Liver (tissue), 9 donors: Measurements from ENCODE around the gene APOF. TPM values are rescaled to one million over a fixed set of nuclear protein-coding genes. Genes with fewer than 3 reads are reported as not detected.

Experiments
- DNase-seq: peaks from one replicate; pipeline ENCODE4 v3.0.0-alpha.2; 2017; ENCODE audit warnings: low spot score
- H3K27ac ChIP-seq, 2 donors: one replicate each; pipeline ENCODE4 v1.7.0; 2013; ENCODE audit warnings: inconsistent platforms in 2 of 2, low read length in 2 of 2, control low read depth in 1 of 2, low read depth in 1 of 2, mild to moderate bottlenecking in 1 of 2
- H3K27me3 ChIP-seq, 4 donors: one replicate each; pipeline versions ENCODE4 v1.6.1 to v1.7.0; 2013; ENCODE audit warnings: low read length in 3 of 4, inconsistent platforms in 1 of 4, mild to moderate bottlenecking in 1 of 4, moderate library complexity in 1 of 4; ENCODE audit not compliant: control insufficient read depth in 4 of 4, insufficient read depth in 4 of 4
- H3K36me3 ChIP-seq, 4 donors: one replicate each; pipeline versions ENCODE4 v1.6.1 to v1.7.0; 2013; ENCODE audit warnings: low read length in 3 of 4, mild to moderate bottlenecking in 3 of 4, low read depth in 1 of 4, moderate library complexity in 1 of 4; ENCODE audit not compliant: control insufficient read depth in 4 of 4, insufficient read depth in 3 of 4
- H3K4me1 ChIP-seq, 4 donors: one replicate each; pipeline versions ENCODE4 v1.6.1 to v1.7.0; 2013; ENCODE audit warnings: low read length in 3 of 4, mild to moderate bottlenecking in 3 of 4, moderate library complexity in 1 of 4; ENCODE audit not compliant: control insufficient read depth in 4 of 4, insufficient read depth in 4 of 4
- H3K4me3 ChIP-seq, 3 donors: one replicate each; pipeline versions ENCODE4 v1.6.1 to v1.7.0; 2013; ENCODE audit warnings: low read length in 3 of 3, control low read depth in 1 of 3, low read depth in 1 of 3, mild to moderate bottlenecking in 1 of 3
- H3K9ac ChIP-seq, 2 donors: one replicate each; pipeline ENCODE4 v1.7.0; 2013; ENCODE audit warnings: low read length in 2 of 2, mild to moderate bottlenecking in 2 of 2, moderate library complexity in 2 of 2, control low read depth in 1 of 2, low read depth in 1 of 2
- H3K9me3 ChIP-seq, 4 donors: one replicate each; pipeline versions ENCODE4 v1.6.1 to v1.7.0; 2013; ENCODE audit warnings: low read length in 3 of 4; ENCODE audit not compliant: control insufficient read depth in 4 of 4
- EGR1 ChIP-seq, 2 donors: IDR thresholded peaks; 2 replicates each; pipeline ENCODE4 v1.6.1; 2016 to 2018; ENCODE audit warnings: antibody characterized with exemption in 2 of 2, low read depth in 2 of 2
- FOXA1 ChIP-seq: IDR thresholded peaks from 2 replicates; pipeline ENCODE4 v1.6.1; 2016; ENCODE audit warnings: antibody characterized with exemption
- FOXA2 ChIP-seq: IDR thresholded peaks from 2 replicates; pipeline ENCODE4 v1.6.1; 2016; ENCODE audit warnings: antibody characterized with exemption
- GABPA ChIP-seq, 2 donors: IDR thresholded peaks in 1 of 2; conservative IDR thresholded peaks in 1 of 2; 2 replicates each; pipeline ENCODE4 v1.6.1; 2016; ENCODE audit warnings: antibody characterized with exemption in 2 of 2, mild to moderate bottlenecking in 1 of 2, moderate library complexity in 1 of 2
- HNF4A ChIP-seq, 2 donors: conservative IDR thresholded peaks; 2 replicates each; pipeline ENCODE4 v1.6.1; 2016; ENCODE audit warnings: antibody characterized with exemption in 2 of 2, mild to moderate bottlenecking in 2 of 2
- HNF4G ChIP-seq: IDR thresholded peaks from 2 replicates; pipeline ENCODE4 v1.6.1; 2016; ENCODE audit warnings: antibody characterized with exemption
- JUND ChIP-seq, 2 donors: IDR thresholded peaks; 2 replicates each; pipeline ENCODE4 v1.6.1; 2016; ENCODE audit warnings: antibody characterized with exemption in 2 of 2
- NR2F2 ChIP-seq: IDR thresholded peaks from 2 replicates; pipeline ENCODE4 v1.6.1; 2016; ENCODE audit warnings: antibody characterized with exemption
- RAD21 ChIP-seq, 2 donors: IDR thresholded peaks; 2 replicates each; pipeline ENCODE4 v1.6.1; 2016; ENCODE audit warnings: antibody characterized with exemption in 2 of 2, mild to moderate bottlenecking in 2 of 2
- REST ChIP-seq: IDR thresholded peaks from 2 replicates; pipeline ENCODE4 v1.6.1; 2016; ENCODE audit warnings: antibody characterized with exemption, mild to moderate bottlenecking
- RXRA ChIP-seq, 2 donors: IDR thresholded peaks; 2 replicates each; pipeline ENCODE4 v1.6.1; 2017 to 2018; ENCODE audit warnings: antibody characterized with exemption in 2 of 2, mild to moderate bottlenecking in 1 of 2
- SP1 ChIP-seq: IDR thresholded peaks from 2 replicates; pipeline ENCODE4 v1.6.1; 2018; ENCODE audit warnings: antibody characterized with exemption, mild to moderate bottlenecking
- TAF1 ChIP-seq: conservative IDR thresholded peaks from 2 replicates; pipeline ENCODE4 v1.6.1; 2016; ENCODE audit warnings: antibody characterized with exemption, mild to moderate bottlenecking
- YY1 ChIP-seq: IDR thresholded peaks from 2 replicates; pipeline ENCODE4 v1.6.1; 2016; ENCODE audit warnings: antibody characterized with exemption, mild to moderate bottlenecking
- ZBTB33 ChIP-seq: IDR thresholded peaks from 2 replicates; pipeline ENCODE4 v1.6.1; 2016; ENCODE audit warnings: antibody characterized with exemption
- WGBS: extraction: QIAGEN DNeasy Blood & Tissue Kit; methylation state at CpG from one replicate; pipeline ENCODE4 v1.1.7; 2013; 5-methylcytosine and 5-hydroxymethylcytosine counted together
- polyA plus RNA-seq, 2 donors: library from polyadenylated mRNA; stranded (reverse) in 1 of 2; unstranded in 1 of 2; fragments of 200-250 nt in 1 of 2; fragments of >200 nt in 1 of 2; fragmentation: Nextera tagmentation in 1 of 2; extraction: Ambion mirVana in 1 of 2; gene quantifications; one replicate each; pipeline versions ENCODE4 v1.2.1 to v1.2.3, GENCODE V29; 2013 to 2015
- total RNA-seq, 2 donors: library from RNA; depleted of rRNA; stranded (reverse); fragments of >200 nt; gene quantifications; one replicate each; pipeline ENCODE4 v1.2.3, GENCODE V29; 2014
- TF ChIP-seq, protein P1 (sequence below): fragments of 150-350 bp; IDR thresholded peaks from 2 replicates; pipeline ENCODE4 v1.5.1; 2017; ENCODE audit warnings: improper control_type of control experiment, low read depth, low read length; ENCODE audit not compliant: missing input control
- TF ChIP-seq, protein P2 (sequence below): IDR thresholded peaks from 2 replicates; pipeline ENCODE4 v1.6.1; 2016; ENCODE audit warnings: antibody characterized with exemption
- TF ChIP-seq, protein P3 (sequence below): IDR thresholded peaks from 2 replicates; pipeline ENCODE4 v1.6.1; 2016; ENCODE audit warnings: antibody characterized with exemption
- donor health status: healthy.
- donor health status: healthy.
- donor health status: healthy.
- donor health status: healthy.
- donor health status: healthy.

APOF gene
- total and polyA plus RNA-seq, 4 donors: 11.9 to 335 (median 156) TPM

- Histone ChIP-seq H3K27me3 (no peaks in the 10 kb centered on the region), H3K4me1 (peaks cover 2 to 17% (median 11%) of the 10 kb centered on the region in 4 donors), H3K9ac (peak within 1 kb of the TSS; percentile 69 to 89), H3K27ac (peak within 1 kb of the TSS; percentile 86 to 95), H3K36me3 (no peaks in the 10 kb centered on the region), H3K9me3 (no peaks in the 10 kb centered on the region), H3K4me3 (peak within 1 kb of the TSS; percentile 51 to 85 (median 81))
- under 1% methylated on average over 45 of the region's 45 CpGs for WGBS
- peak in 1 of 2 donors; percentile 43 for TF ChIP-seq HNF4A (conservative IDR thresholded peaks at IDR 0.05)
- TF ChIP-seq FOXA1: no peak
- peak; percentile 86 for TF ChIP-seq YY1
- TF ChIP-seq, protein P1, sequence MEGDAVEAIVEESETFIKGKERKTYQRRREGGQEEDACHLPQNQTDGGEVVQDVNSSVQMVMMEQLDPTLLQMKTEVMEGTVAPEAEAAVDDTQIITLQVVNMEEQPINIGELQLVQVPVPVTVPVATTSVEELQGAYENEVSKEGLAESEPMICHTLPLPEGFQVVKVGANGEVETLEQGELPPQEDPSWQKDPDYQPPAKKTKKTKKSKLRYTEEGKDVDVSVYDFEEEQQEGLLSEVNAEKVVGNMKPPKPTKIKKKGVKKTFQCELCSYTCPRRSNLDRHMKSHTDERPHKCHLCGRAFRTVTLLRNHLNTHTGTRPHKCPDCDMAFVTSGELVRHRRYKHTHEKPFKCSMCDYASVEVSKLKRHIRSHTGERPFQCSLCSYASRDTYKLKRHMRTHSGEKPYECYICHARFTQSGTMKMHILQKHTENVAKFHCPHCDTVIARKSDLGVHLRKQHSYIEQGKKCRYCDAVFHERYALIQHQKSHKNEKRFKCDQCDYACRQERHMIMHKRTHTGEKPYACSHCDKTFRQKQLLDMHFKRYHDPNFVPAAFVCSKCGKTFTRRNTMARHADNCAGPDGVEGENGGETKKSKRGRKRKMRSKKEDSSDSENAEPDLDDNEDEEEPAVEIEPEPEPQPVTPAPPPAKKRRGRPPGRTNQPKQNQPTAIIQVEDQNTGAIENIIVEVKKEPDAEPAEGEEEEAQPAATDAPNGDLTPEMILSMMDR: peak; percentile 29
- TF ChIP-seq FOXA2: no peak
- TF ChIP-seq, protein P2, sequence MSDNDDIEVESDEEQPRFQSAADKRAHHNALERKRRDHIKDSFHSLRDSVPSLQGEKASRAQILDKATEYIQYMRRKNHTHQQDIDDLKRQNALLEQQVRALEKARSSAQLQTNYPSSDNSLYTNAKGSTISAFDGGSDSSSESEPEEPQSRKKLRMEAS: peak; percentile 84
- TF ChIP-seq ZBTB33: peak; percentile 90
- TF ChIP-seq JUND (IDR thresholded peaks at IDR 0.05): peak in 1 of 2 donors; percentile 24
- no peak for TF ChIP-seq HNF4G
- peak; percentile 93 for TF ChIP-seq SP1
- TF ChIP-seq, protein P3, sequence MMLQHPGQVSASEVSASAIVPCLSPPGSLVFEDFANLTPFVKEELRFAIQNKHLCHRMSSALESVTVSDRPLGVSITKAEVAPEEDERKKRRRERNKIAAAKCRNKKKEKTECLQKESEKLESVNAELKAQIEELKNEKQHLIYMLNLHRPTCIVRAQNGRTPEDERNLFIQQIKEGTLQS: no peak
- peak; percentile 57 to 59 for TF ChIP-seq RXRA (IDR thresholded peaks at IDR 0.05)
- TF ChIP-seq NR2F2: peak; percentile 90
- peak in 1 of 2 donors; percentile 40 for TF ChIP-seq RAD21 (IDR thresholded peaks at IDR 0.05)
- TF ChIP-seq GABPA (IDR thresholded peaks at IDR 0.05 in 1 of 2, conservative IDR thresholded peaks at IDR 0.05 in 1 of 2): peak; percentile 28 to 78
- TF ChIP-seq REST: peak; percentile 75
- TF ChIP-seq EGR1 (IDR thresholded peaks at IDR 0.05; ENCODE audit: low read depth in 2 of 2): peak in 1 of 2 donors; percentile 29
- TF ChIP-seq TAF1: peak; percentile 48
- peak; percentile 92 for DNase-seq
These were observed 28.8 kb downstream of the APOF start, which contains the start of gene PAN2 for GRCh38 chr12:56333679-56334489. Gene PAN2 (minus strand): TSS chr12:56334000. CDS start chr12:56333094, 906 bp downstream.
